BE2C (cell line): Measurements from ENCODE around the gene TFAP2C. TPM values are rescaled to one million over a fixed set of nuclear protein-coding genes. Genes with fewer than 3 reads are reported as not detected.

Source experiments
- DNase-seq: peaks from one replicate; pipeline ENCODE4 v3.0.0-alpha.2; 2020
- H3K27me3 ChIP-seq: fragments of 250-450 bp; sonication (Bioruptor Pico); 2 replicates; pipeline ENCODE4 v1.5.1; 2020; ENCODE audit warnings: mild to moderate bottlenecking
- H3K36me3 ChIP-seq: fragments of 250-450 bp; sonication (Bioruptor Pico); 2 replicates; pipeline ENCODE4 v1.5.1; 2020; ENCODE audit warnings: mild to moderate bottlenecking
- H3K4me1 ChIP-seq: fragments of 250-450 bp; sonication (Bioruptor Pico); 2 replicates; pipeline ENCODE4 v1.5.1; 2020
- H3K4me3 ChIP-seq: 2 replicates; pipeline ENCODE4 v1.5.1; 2011; ENCODE audit warnings: low read depth, low read length
- H3K9me3 ChIP-seq: fragments of 250-450 bp; sonication (Bioruptor Pico); 2 replicates; pipeline ENCODE4 v1.5.1; 2020
- CTCF ChIP-seq: IDR thresholded peaks from 2 replicates; pipeline ENCODE4 v1.5.1; 2012; ENCODE audit warnings: mild to moderate bottlenecking, low read depth, low read length
- polyA plus RNA-seq: library from polyadenylated mRNA; unstranded; fragments of >200 nt; gene quantifications from one replicate; pipeline ENCODE4 v1.2.1, GENCODE V29; 2012; ENCODE audit warnings: low read depth, missing spikeins; ENCODE audit not compliant: insufficient read length, insufficient read depth

TFAP2C gene
- not detected for polyA plus RNA-seq

- peaks cover 92% of the 10 kb centered on the region for H3K27me3 ChIP-seq
- H3K9me3 ChIP-seq = no peaks in the 10 kb centered on the region
- H3K4me1 ChIP-seq = no peaks in the 10 kb centered on the region
- DNase-seq = peak; percentile 68
- H3K4me3 ChIP-seq = no peak within 1 kb of the TSS
- no peaks in the 10 kb centered on the region for H3K36me3 ChIP-seq
- TF ChIP-seq CTCF = no peak
Observed at GRCh38 chr20:56628873-56629463, at the start of gene TFAP2C. Gene TFAP2C (plus strand): TSS chr20:56629306. CDS start chr20:56629545, 239 bp downstream.

GRCh38 chr20:56580226-56580625 lies 48.9 kb upstream of the TFAP2C start:
- TF ChIP-seq CTCF = no peak
- DNase-seq = no peak
- Histone ChIP-seq H3K27me3 (peaks cover 12% of the 10 kb centered on the region), H3K9me3 (no peaks in the 10 kb centered on the region), H3K4me1 (no peaks in the 10 kb centered on the region), H3K36me3 (no peaks in the 10 kb centered on the region), H3K4me3 (no peak overlapping the region)

GRCh38 chr20:56581701-56582100 lies 47.4 kb upstream of the TFAP2C start:
- no peaks in the 10 kb centered on the region for H3K9me3 ChIP-seq
- H3K36me3 ChIP-seq = no peaks in the 10 kb centered on the region
- peaks cover 12% of the 10 kb centered on the region for H3K27me3 ChIP-seq
- no peak overlapping the region for H3K4me3 ChIP-seq
- DNase-seq = no peak
- no peaks in the 10 kb centered on the region for H3K4me1 ChIP-seq
- TF ChIP-seq CTCF = no peak

- H3K27me3 ChIP-seq = peaks cover 12% of the 10 kb centered on the region
- DNase-seq = no peak
- H3K36me3 ChIP-seq = no peaks in the 10 kb centered on the region
- no peak for TF ChIP-seq CTCF
- no peak overlapping the region for H3K4me3 ChIP-seq
- H3K9me3 ChIP-seq = no peaks in the 10 kb centered on the region
- H3K4me1 ChIP-seq = no peaks in the 10 kb centered on the region
Observed at GRCh38 chr20:56582542-56582941, 46.6 kb upstream of the TFAP2C start.

- Histone ChIP-seq H3K27me3 (peaks cover 12% of the 10 kb centered on the region), H3K9me3 (no peaks in the 10 kb centered on the region), H3K4me3 (no peak overlapping the region), H3K36me3 (no peaks in the 10 kb centered on the region), H3K4me1 (no peaks in the 10 kb centered on the region)
- no peak for DNase-seq
- TF ChIP-seq CTCF = no peak
Observed at GRCh38 chr20:56584916-56585315, 44.2 kb upstream of the TFAP2C start.

GRCh38 chr20:56587307-56588041 lies 41.6 kb upstream of the TFAP2C start:
- DNase-seq = no peak
- TF ChIP-seq CTCF = no peak
- no peak overlapping the region for H3K4me3 ChIP-seq
- no peaks in the 10 kb centered on the region for H3K36me3 ChIP-seq
- no peaks in the 10 kb centered on the region for H3K9me3 ChIP-seq
- H3K4me1 ChIP-seq = no peaks in the 10 kb centered on the region
- peaks cover 8% of the 10 kb centered on the region for H3K27me3 ChIP-seq
